Measurements from ENCODE around the gene RPL19.
A peak's percentile ranks its signal among the peaks of the same experiment; 100 is the strongest.

RPL19 gene

DNA sequence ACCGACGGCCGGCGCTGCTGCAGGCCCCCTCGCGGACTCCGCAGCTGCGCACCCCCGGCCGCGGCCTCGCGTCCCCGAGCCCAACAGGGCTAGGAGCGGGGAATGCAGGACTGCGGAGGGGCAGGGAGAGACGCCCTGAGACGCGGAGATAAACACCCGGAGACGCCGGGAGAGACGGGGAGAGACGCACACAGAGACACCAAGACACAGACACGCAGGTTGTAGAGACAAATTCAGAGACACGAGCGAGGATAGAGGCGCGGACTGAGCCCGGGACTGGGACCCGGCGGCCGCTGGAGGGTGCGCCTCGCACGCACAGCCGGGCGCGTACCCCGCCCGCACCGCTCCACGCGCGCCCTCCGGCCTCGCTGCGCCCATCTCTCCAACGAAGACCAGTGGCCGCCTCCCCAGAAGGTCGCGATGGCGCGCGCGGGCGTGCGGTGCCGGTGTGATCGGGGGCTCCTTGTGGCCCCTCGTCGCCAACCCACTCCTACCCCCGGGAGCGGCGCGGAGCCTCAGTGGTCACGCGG lies 24.8 kb downstream of the RPL19 start:
- DNase-seq (ENCODE audit: low spot score): no peak

DNA sequence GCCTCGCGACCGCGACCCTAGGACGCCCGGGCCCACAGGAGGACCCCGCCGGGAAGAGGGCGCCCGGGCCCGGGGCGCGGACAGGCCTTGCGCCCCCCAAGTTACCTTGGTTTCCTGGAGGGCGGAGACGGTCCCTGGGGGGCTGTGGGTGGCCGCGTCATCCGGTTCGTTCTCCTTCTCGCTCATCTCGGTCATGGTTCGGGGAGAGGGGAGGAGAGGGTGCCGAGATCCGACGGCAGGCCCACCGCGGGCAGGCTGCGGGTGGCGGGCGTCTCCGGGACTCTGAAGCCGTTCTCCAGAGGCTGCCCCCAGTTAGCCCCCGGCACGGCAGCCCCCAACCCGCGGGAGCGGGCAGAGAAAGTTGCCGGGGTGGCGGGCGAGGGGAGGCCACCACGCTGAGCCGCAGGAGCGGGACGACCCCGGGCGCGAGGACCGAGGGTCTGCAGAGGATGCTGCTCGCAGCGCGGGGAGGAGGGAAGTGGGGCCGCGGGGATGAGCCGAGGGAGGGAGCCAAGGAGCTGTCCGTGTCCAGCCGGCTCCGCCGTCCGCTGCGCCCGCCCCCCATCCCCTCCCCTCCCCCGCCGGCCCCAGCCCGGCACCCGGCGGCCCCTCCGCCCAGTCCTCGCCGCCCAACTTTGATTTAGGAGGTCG lies 25.4 kb downstream of the RPL19 start, which contains the start of gene STAC2:
Gene STAC2, minus strand, starts transcription at position 638 of the 651 bp plus-strand sequence. Its CDS starts 443 bp downstream, at position 195.
- no peak for DNase-seq (ENCODE audit: low spot score)

DNA sequence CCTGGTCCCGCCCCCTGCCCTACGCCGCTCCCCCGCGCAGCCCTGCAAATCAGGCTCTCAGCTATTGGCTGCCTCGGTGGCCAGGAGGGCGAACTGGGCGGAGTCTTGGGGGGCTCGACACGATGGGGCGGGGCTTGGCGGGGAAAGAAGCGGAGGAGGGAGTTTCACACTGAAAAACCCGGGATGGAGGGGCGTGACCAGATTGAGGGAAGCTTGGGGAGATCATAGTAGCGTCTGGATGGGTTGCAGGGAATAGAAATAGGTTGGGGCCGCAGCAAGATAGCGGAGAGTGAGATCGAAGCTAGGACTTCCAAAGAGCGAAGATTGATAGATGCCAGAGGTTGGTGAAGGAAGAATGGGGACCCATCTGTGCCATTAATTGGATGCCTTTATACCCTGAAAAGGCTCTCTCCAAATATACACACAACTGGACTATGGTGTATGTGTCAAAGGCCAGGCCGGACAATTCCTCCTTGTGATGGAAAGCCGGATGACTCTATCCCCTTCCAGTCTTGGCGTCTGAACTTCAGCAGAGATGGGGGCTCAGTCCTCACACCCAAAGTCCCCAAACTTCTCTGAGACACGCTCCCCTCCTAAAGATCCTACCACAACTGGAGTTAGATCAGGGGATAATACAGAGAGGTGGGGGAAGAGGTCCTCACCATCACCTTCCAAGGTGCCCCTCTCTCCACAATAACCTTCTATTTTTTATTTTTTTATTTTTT lies 26.0 kb downstream of the RPL19 start:
- peak; percentile 81 for DNase-seq (ENCODE audit: low spot score)

DNA sequence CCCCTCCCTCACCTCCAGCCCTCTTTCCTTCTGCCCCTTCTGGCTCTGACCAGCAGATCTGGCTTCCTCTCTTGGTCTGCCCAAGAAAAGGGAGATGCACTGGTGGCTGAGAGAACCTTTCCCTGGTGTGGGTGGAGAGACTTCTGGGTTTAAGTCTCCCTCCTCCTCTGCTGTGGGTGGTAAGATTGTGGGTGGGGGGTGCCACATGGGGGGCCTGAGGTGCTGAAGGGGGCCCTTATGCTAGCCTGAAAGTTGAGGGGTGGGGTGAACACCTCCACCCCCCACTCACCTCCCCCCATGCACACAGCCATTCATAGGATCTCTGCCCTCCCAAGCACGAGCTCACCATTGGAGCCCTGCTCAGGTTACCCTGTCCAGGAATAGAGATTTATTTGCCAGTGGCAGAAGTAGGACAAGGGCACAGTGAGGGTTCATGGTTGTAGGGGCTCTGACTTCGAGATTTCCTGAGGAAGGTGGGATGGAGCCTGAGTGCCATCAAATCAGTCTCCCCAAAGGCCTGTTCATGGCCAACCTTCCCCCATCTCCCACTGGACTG lies 27.4 kb downstream of the RPL19 start:
- no peak for DNase-seq (ENCODE audit: low spot score)

DNA sequence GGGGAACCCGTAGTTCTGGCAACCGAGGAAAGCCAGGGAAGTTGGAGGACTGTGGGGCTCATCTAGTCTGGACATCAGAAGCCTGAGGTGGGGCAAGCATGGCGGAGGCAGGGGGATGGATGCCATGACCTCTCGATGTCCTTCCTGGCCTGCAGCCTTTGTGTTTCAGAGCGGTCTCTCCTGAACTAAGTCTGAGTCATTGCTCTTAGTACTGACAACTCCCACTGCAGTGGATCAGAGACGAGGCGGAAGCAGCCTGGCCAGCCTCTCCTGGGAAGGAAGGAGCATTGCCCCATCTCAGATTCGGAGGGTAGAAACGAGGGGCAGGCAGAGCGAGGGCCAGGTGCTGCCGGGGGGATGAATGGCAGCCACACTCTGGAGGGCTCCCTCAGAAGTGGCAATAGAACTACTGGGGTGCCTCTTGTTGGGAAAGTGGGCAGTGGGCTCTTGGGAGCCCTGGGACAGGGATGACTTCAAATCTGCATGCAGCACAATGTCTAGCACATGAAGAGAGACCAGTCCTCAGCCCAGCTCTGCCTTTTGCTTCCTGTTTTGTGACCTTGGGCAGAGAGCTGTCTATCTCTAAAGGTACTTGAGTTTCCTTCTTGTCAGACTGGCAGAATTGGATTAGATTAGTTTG lies 29.3 kb downstream of the RPL19 start:
- peak; percentile 62 for DNase-seq (ENCODE audit: low spot score)

DNA sequence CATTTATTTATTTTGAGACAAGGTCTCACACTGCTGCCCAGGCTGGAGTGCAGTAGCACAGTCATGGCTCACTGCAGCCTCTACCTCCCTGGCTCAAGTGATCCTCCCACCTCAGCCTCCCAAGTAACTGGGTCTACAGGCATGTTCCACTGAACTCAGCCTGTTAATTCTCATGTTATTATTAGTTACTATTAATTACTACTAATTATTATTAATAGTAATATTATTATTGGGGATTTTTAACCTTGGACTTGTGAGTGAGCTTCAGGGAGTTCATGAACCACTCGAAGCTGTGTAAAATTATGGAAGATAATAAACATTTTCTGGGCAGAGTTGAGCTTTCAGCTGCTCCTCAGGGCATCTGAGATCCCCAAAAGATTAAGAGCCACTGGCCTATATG lies 30.3 kb downstream of the RPL19 start:
- no peak for DNase-seq (ENCODE audit: low spot score)

DNA sequence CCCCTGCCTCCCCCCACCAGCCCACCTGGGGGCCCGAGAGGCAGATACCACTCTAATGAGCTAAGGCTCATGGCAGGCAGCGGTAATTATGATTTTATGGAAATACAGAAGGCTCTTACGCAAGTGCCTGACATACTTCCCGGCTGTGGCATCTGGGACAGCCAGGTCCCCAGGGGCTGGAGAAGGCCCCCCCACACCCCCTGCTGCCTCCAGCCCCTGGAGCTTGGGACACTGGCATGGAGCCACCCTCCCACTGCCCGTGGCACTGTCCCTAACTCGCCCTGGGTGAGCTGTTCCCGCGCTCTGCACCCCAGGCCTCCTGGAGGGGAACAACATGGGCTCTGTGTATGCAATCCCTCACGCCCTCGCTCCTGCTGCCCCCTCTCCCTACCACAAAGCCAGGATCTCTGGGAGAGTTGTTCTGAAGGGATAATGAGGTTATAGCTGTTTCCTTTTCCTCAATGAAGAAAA lies 31.0 kb downstream of the RPL19 start:
- DNase-seq (ENCODE audit: low spot score): peak; percentile 45

DNA sequence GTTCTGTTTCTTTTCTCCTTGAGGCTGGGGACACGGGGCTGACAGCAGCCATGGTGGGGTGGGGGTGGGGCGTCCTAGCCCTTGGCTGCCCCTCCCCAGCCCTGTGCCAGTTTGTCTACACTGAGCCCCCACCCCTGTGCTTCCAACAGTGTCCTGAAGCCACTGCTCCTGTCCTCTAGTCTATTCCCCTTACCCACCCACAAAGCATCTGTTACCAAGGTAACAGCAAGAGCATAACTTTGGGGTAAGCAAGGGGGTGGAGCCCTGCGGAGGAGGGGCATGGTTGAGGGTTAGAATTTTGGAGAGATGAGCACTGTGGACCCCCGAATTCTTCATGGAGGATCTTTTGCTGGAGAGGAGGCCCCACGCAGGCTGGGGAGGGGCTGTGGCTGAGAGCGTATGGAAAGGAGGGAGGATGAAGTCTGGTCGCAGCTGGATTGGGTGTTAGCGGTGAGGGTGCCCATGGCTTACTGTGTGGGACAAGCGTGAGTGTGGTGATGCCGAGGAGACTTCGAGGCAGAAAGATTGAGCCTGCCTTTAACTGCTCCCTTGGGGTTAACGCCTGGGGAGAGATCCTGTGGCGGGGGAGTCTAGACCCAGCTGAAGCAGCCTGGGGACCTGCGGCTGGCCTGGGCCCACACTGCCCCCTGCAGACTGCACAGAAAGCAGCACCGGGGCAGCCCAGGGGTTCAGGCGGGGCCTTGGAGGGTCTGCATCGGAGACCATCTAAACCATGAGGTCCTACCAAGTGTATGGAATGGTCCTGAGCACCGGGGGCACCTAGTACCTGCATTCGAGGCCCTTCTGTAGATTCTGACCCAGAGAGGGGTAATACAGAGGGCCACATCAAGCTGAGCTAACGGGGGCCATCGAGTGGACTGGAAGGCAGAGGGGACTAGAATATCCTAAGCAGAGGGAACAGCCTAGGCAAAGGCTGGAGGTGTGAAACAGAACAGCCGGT lies 31.8 kb downstream of the RPL19 start:
- DNase-seq (ENCODE audit: low spot score): peak; percentile 86

DNA sequence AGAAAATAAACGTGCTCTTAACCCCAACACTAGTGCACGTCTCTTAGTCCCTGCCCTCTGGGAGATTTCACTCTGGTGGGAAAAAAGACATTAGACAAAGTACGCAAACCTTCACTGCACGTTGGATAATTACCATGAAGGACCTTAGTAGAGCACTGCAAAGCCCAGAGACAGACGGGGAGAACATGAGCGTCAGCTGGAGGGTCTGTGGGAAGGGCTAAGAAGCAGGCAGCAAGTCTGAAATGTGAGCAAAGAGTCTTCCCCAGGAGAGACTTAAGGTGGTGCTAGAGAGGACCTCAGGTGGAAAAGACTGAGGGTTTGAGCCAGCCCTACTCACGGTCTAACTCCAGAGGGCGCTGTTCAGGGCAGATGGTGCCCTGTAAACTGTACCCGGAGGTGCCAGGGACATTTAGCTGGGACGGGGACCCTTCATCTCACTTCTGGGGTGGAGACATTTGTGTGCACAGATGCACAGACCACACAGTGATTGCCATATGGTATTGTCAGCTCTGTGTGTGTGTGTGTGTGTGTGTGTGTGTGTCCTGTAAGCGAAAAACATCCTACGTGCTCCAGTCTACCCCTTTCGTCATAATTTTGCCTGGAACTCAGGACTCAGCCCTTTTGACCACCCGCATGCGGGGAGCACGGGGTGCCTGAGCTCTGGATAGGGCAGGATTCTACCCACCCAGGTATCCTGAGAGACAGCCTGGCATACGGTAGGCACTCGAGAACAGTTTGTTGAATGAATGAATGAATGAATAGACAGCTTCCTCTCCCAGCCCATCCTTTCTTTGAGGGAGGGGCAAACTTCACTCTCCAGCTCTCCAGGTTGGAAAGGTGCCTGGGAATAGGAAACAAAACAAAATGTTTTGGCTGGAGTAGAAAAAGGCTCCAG lies 35.7 kb downstream of the RPL19 start:
- peak; percentile 73 for DNase-seq (ENCODE audit: low spot score)

DNA sequence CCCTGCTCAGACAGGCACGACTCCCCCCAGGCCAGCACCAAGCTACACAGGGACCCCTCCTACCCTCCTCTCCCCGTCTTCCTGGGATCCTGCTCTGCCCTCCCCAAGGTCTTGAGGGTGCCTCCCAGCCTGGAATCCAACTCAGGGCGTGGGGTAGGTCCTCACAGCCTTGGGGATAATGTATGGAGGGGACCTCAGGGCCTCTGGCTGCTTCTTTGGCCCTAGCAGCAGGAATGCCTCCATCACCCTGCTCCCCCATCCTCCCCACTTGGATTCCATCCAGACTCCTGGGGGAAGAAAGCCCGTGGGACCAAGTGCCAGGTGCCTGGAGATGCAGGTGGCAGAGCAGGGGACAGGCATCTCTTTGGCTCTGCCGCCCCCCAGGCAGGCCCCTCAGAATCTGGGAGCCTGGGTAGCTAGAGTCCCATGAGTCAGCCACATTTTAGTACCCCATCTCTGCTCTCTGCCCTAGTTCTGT lies 36.4 kb downstream of the RPL19 start:
- DNase-seq (ENCODE audit: low spot score): no peak

DNA sequence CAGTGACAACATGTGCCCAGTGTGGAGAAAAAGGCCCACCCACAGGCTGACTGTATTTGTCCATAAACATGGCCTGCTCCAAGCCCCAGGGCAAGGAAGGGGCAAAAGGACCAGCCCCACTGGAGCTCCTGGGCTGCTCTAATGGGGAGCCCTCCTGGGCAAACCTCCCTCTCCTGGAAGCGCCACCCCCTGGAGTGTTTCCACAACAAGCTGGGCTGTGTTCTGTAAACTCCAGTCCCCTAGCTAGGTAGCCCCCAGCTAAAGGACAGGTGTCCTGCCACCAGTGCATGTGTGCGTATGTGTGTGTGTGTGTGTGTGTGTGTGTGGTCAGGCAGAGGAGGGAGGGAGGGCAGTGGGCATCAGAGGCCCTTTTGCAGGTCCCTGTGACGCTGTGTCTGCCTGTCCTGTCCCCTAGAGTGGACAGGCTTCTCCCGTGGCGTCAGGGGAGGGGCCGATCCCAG lies 36.9 kb downstream of the RPL19 start:
- no peak for DNase-seq (ENCODE audit: low spot score)

DNA sequence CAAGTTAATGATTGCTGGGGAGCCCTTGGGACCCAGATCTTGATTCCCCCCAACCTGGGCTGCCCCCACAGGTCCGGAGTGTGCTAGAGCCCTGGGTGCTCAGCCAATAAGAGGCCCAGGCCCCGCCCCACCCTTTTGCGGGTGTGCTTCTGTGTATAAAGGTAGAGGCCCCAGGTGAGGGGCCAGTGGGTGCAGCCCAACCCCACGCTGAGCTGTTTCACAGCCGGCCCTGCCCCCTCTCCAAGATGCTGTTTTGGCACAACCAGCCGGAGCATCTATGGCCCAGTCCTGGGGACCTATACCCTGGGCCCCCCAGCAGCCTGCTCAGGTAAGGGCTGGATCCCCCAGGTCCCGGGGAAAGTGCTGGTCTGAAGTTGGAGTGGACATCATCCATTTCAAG lies 37.5 kb downstream of the RPL19 start:
- DNase-seq (ENCODE audit: low spot score): no peak

DNA sequence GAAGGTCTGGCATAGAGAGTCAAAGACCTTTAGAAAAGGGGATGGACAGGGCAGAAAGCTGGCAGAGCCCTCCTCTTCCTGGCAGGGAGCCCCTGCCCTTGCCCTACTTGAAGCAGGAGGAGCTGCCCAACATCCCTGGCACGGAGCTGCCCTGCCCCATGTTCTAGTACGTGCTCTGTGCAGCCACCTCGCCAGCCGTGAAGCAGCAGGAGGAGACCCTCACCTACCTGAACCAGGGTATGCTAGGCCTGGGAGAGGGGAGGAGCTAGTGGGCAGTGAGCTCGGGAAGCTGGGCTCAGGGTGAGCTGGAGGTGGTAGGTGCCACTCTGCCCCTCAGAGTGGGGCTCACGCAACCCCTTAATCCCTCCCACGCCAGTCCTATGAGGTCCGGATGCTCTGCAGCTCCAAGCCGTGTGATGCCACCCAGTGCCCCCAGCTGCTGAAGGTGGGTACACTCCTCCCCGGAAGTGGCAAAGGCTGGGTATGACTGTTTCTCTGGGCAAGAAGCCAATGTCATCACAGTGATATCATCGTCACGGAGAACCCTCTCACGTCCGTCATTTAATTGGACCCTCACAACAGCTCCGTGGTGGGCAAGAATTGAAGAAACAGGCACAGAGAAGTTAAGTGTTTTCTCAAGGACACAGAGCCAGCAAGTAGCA lies 38.4 kb downstream of the RPL19 start:
- DNase-seq (ENCODE audit: low spot score): no peak

DNA sequence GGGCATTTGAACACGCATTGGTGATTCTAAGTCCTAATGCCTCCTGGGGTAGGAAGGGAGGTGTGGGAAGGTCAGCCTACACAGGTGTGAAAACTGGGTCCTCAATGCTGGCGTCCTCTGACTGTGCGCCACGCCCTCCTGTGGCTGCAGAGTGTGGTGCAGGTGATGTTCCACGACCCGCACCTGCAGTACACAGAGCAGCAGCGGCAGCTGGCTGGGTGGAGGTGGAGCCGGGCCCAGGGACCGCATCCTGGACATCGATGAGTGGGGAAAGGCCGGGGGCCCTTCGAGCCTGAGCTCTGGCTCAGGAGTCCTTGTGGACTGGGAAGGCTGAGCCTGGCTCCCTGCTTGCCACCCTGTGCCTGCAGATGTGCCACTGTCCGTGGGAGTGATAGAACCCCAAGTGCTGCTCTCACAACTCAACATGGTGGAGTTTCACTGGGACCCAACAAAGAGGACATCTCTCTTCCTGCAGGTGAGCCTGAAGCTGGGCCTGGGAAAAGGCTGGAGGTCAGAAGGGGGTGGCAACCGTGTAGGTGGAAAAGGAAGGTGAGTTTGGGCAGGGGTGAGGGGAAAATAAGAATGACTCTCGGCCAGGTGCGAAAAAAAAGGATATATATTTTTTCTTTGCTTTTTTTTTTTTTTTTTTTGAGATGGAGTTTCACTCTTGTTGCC lies 39.7 kb downstream of the RPL19 start:
- DNase-seq (ENCODE audit: low spot score): no peak

DNA sequence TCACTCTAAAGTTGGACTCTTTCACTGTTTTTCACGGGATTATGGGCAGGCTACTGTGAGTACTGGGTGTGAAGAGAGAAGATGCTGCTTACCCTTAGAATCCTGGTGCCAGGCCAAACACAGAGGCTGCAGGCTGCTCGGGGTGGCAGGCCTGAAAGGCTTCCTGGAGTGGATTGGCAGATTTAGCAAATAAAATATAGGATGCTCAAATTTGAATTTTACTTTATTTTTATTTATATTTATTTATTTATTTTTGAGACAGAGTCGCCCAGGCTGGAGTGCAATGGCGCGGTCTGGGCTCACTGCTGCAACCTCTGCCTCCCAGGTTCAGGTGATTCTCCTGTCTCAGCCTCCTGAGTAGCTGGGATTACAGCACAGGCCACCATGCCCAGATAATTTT lies 40.5 kb downstream of the RPL19 start:
- DNase-seq (ENCODE audit: low spot score): no peak

DNA sequence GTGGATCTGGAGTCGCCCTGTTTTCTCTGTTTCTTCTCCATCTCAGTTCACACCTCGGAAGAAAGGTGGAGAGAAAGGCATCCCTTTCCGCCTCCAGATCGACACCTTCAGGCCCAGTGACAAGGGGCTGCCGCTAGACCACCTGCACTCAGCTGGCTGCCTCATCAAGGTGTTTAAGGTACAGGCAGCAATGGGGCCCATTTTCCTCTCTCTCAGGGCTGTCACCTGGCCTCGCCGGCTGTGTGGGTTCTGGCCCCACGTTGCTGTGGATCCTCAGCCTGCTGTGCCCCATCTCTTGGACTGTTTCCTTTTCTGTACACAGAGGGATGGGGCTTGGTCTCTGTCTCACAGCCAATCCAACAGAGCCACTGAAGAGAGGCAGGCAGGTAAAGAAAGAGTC lies 43.1 kb downstream of the RPL19 start:
- DNase-seq (ENCODE audit: low spot score): no peak

DNA sequence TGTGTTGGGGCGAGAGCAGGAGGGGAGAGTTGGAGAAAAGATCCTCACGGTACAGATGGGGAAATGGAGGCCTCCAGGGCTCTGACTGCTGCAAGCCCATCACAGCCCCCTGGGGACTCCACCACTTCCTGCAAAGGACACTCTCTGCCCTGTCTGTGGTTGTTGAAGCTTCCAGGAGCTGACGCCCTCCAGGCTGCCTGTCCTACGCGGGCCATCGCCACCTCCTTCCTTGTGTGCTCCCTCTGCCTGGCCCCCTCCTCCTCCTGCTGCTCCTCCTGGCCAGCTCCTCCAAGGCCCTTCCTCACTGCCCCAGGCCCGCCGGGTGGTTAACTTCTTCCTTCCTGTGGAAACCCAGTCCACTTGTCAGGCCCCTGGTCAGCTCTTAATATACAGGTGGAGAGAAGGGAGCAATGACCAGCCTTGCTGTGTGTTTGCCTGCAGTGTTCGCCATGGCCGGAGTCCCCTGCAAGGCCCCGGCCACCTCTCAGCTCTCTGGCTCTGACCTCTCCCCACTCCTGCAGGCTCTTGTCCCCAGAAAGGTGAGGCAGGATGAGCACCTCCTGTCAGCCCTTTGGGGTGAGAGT lies 44.0 kb downstream of the RPL19 start:
- DNase-seq (ENCODE audit: low spot score): no peak
